IMR-90 (cell line): ENCODE data around the gene DGKG. TPM values are rescaled to one million over a fixed set of nuclear protein-coding genes. Genes with fewer than 3 reads are reported as not detected.

Experiments
- ATAC-seq: fragments of 200-7000 bp; cut with Tn5 transposase; 2 replicates; pipeline ENCODE4 v1.9.1; 2020; ENCODE audit warnings: low read depth, mild to moderate bottlenecking, moderate library complexity
- BruUV-seq: library from RNA; stranded (reverse); fragments of 400-500 nt; replicated peaks from 2 replicates; lab custom pipeline; 2021; lab: Mats Ljungman, UMichigan
- CTCF ChIA-PET: fragments of 300-600 bp; formaldehyde crosslinking; extraction: SDS; loops from one replicate; lab custom pipeline; 2021; ENCODE audit warnings: antibody characterized with exemption; lab: Yijun Ruan, JAX
- POLR2A ChIA-PET: fragments of 300-600 bp; sonication (Branson Sonifier 250); formaldehyde crosslinking; loops from one replicate; lab custom pipeline; 2022; ENCODE audit warnings: antibody characterized with exemption; ENCODE audit not compliant: unreplicated experiment; lab: Charles Lee
- DNase-seq: peaks from one replicate; pipeline ENCODE4 v3.0.0; 2013
- H2AFZ ChIP-seq: replicated peaks from 2 replicates; pipeline ENCODE3; 2013; ENCODE audit warnings: low read length, mild to moderate bottlenecking; ENCODE audit not compliant: poor library complexity
- H2AK5ac ChIP-seq: 2 replicates; pipeline ENCODE4 v1.6.1; 2013; ENCODE audit warnings: low read depth, low read length, inconsistent platforms
- H2AK9ac ChIP-seq: replicated peaks from 2 replicates; pipeline ENCODE3; 2013; ENCODE audit warnings: mild to moderate bottlenecking, low read depth, low read length, moderate library complexity; ENCODE audit not compliant: poor library complexity
- H2BK120ac ChIP-seq: 2 replicates; pipeline ENCODE4 v1.6.1; 2013; ENCODE audit warnings: low read depth, low read length, inconsistent platforms
- H2BK15ac ChIP-seq: 3 replicates; pipeline ENCODE4 v1.6.1; 2013; ENCODE audit warnings: low read depth, low read length, inconsistent platforms
- H2BK20ac ChIP-seq: 2 replicates; pipeline ENCODE4 v1.6.1; 2013; ENCODE audit warnings: low read depth, mild to moderate bottlenecking, inconsistent platforms, low read length, moderate library complexity
- H2BK5ac ChIP-seq: 2 replicates; pipeline ENCODE4 v1.6.1; 2013; ENCODE audit warnings: mild to moderate bottlenecking, low read depth, low read length, inconsistent platforms; ENCODE audit not compliant: poor library complexity, severe bottlenecking
- H3K14ac ChIP-seq: replicated peaks from 2 replicates; pipeline ENCODE4 v1.6.1; 2013; ENCODE audit warnings: low read depth, low read length, inconsistent platforms
- H3K18ac ChIP-seq: 2 replicates; pipeline ENCODE4 v1.6.1; 2013; ENCODE audit warnings: low read depth, low read length, control low read depth
- H3K23ac ChIP-seq: 2 replicates; pipeline ENCODE4 v1.6.1; 2013; ENCODE audit warnings: low read depth, low read length, inconsistent platforms
- H3K27ac ChIP-seq: 2 replicates; pipeline ENCODE4 v1.5.1; 2013; ENCODE audit warnings: mild to moderate bottlenecking, control low read depth, low read length; ENCODE audit not compliant: insufficient read depth
- H3K27me3 ChIP-seq: 2 replicates; pipeline ENCODE4 v1.6.1; 2013; ENCODE audit warnings: low read length; ENCODE audit not compliant: control insufficient read depth, insufficient read depth
- H3K36me3 ChIP-seq: 2 replicates; pipeline ENCODE4 v1.6.1; 2013; ENCODE audit warnings: low read length, mixed read lengths; ENCODE audit not compliant: control insufficient read depth, insufficient read depth
- H3K4ac ChIP-seq: 2 replicates; pipeline ENCODE4 v1.6.1; 2013; ENCODE audit warnings: low read depth, low read length, inconsistent platforms
- H3K4me1 ChIP-seq: 2 replicates; pipeline ENCODE4 v1.6.1; 2013; ENCODE audit warnings: low read length, mixed read lengths; ENCODE audit not compliant: control insufficient read depth, insufficient read depth
- H3K4me2 ChIP-seq: 2 replicates; pipeline ENCODE4 v1.6.1; 2013; ENCODE audit warnings: low read depth, mild to moderate bottlenecking, control low read depth, low read length, moderate library complexity
- H3K4me3 ChIP-seq: 2 replicates; pipeline ENCODE4 v1.5.1; 2013; ENCODE audit warnings: low read depth, mild to moderate bottlenecking, control low read depth, low read length, moderate library complexity; ENCODE audit not compliant: insufficient read depth
- H3K56ac ChIP-seq: 2 replicates; pipeline ENCODE4 v1.6.1; 2013; ENCODE audit warnings: low read length, inconsistent platforms; ENCODE audit not compliant: insufficient read depth; ENCODE audit errors: extremely low read depth
- H3K79me1 ChIP-seq, 2 experiments: 2 replicates each; pipeline ENCODE4 v1.6.1; 2013; ENCODE audit warnings: low read length in 2 of 2, inconsistent platforms in 1 of 2, low read depth in 1 of 2
- H3K9ac ChIP-seq: 2 replicates; pipeline ENCODE4 v1.6.1; 2013; ENCODE audit warnings: low read depth, low read length, control low read depth
- H3K9me1 ChIP-seq: 2 replicates; pipeline ENCODE4 v1.6.1; 2013; ENCODE audit warnings: low read length, inconsistent platforms; ENCODE audit not compliant: insufficient read depth
- H3K9me3 ChIP-seq: 2 replicates; pipeline ENCODE4 v1.6.1; 2013; ENCODE audit warnings: low read length; ENCODE audit not compliant: control insufficient read depth, insufficient read depth
- H4K20me1 ChIP-seq: 2 replicates; pipeline ENCODE4 v1.6.1; 2013; ENCODE audit warnings: low read length, inconsistent platforms; ENCODE audit not compliant: insufficient read depth
- H4K5ac ChIP-seq: 2 replicates; pipeline ENCODE4 v1.6.1; 2013; ENCODE audit warnings: mild to moderate bottlenecking, low read depth, low read length, control low read depth
- H4K8ac ChIP-seq, 2 experiments: 2 replicates each; pipeline ENCODE4 v1.6.1; 2013; ENCODE audit warnings: low read depth in 2 of 2, low read length in 2 of 2, control low read depth in 1 of 2, inconsistent platforms in 1 of 2
- H4K91ac ChIP-seq: 2 replicates; pipeline ENCODE4 v1.6.1; 2013; ENCODE audit warnings: low read depth, low read length, inconsistent platforms; ENCODE audit not compliant: insufficient read depth
- BHLHE40 ChIP-seq: fragments of 150-350 bp; IDR thresholded peaks from 2 replicates; pipeline ENCODE4 v1.6.1; 2016; ENCODE audit warnings: mild to moderate bottlenecking, low read depth, low read length
- CEBPB ChIP-seq: IDR thresholded peaks from 2 replicates; pipeline ENCODE4 v1.6.1; 2012; ENCODE audit warnings: low read depth, low read length, improper control_type of control experiment
- CHD1 ChIP-seq: IDR thresholded peaks from 2 replicates; pipeline ENCODE4 v1.6.1; 2012; ENCODE audit warnings: low read depth, low read length, improper control_type of control experiment
- CTCF ChIP-seq: conservative IDR thresholded peaks from 2 replicates; pipeline ENCODE4 v1.5.1; 2012; ENCODE audit warnings: mild to moderate bottlenecking, low read depth, low read length, improper control_type of control experiment
- ELK1 ChIP-seq: fragments of 150-350 bp; IDR thresholded peaks from 2 replicates; pipeline ENCODE4 v1.6.1; 2016; ENCODE audit warnings: low read depth, mild to moderate bottlenecking, low read length, moderate library complexity, borderline replicate concordance
- FOS ChIP-seq: fragments of 150-350 bp; IDR thresholded peaks from 2 replicates; pipeline ENCODE4 v1.6.1; 2016; ENCODE audit warnings: low read depth, low read length
- MAZ ChIP-seq: IDR thresholded peaks from 2 replicates; pipeline ENCODE4 v1.6.1; 2012; ENCODE audit warnings: low read depth, mild to moderate bottlenecking, low read length, improper control_type of control experiment, moderate library complexity, borderline replicate concordance
- MXI1 ChIP-seq: IDR thresholded peaks from 2 replicates; pipeline ENCODE4 v1.6.1; 2012; ENCODE audit warnings: low read depth, mild to moderate bottlenecking, low read length, moderate library complexity, borderline replicate concordance
- NFE2L2 ChIP-seq: fragments of 150-350 bp; IDR thresholded peaks from 2 replicates; pipeline ENCODE4 v1.6.1; 2016; ENCODE audit warnings: low read depth, mild to moderate bottlenecking, low read length
- POLR2A ChIP-seq: IDR thresholded peaks from 2 replicates; pipeline ENCODE4 v1.6.1; 2012; ENCODE audit warnings: mild to moderate bottlenecking, low read depth, low read length
- RAD21 ChIP-seq: IDR thresholded peaks from 2 replicates; pipeline ENCODE4 v1.6.1; 2012; ENCODE audit warnings: low read length, improper control_type of control experiment
- RCOR1 ChIP-seq: IDR thresholded peaks from 2 replicates; pipeline ENCODE4 v1.6.1; 2012; ENCODE audit warnings: mild to moderate bottlenecking, low read length, improper control_type of control experiment; ENCODE audit not compliant: insufficient replicate concordance
- RFX5 ChIP-seq: IDR thresholded peaks from 2 replicates; pipeline ENCODE4 v1.8.0; 2012; ENCODE audit warnings: low read depth, mild to moderate bottlenecking, low read length, moderate library complexity
- SMC3 ChIP-seq: fragments of 150-350 bp; IDR thresholded peaks from 2 replicates; pipeline ENCODE4 v1.6.1; 2016; ENCODE audit warnings: low read depth, mild to moderate bottlenecking, antibody characterized with exemption, low read length, moderate library complexity
- USF2 ChIP-seq: fragments of 150-350 bp; IDR thresholded peaks from 2 replicates; pipeline ENCODE4 v1.6.1; 2017; ENCODE audit warnings: mild to moderate bottlenecking, antibody characterized with exemption, low read length, low read depth
- WGBS, 2 experiments: methylation state at CpG; one replicate each; pipeline versions ENCODE4 v1.1.5 to v1.1.7; 2013; ENCODE audit warnings: missing lambda C conversion rate in 2 of 2; ENCODE audit not compliant: insufficient read length in 1 of 2; ENCODE audit errors: extremely low coverage in 2 of 2; 5-methylcytosine and 5-hydroxymethylcytosine counted together
- dilution Hi-C: fragments of 300-500 bp; cut with HindIII; formaldehyde crosslinking; loops from one replicate; pipeline ENCODE4 v1.14.3; 2018; ENCODE audit warnings: low sequenced_read_pairs; ENCODE audit not compliant: unreplicated experiment
- in situ Hi-C: fragments of 300-500 bp; cut with MboI; formaldehyde crosslinking; loops from 3 replicates; pipeline ENCODE4 v1.14.3; 2019; ENCODE audit warnings: low sequenced_read_pairs, inconsistent platforms, mixed read lengths
- intact Hi-C: fragments of 100-400 bp; cut with micrococcal nuclease; formaldehyde crosslinking; loops from 2 replicates; pipeline ENCODE4 v1.10.0; 2022
- polyA plus RNA-seq, 3 experiments: library from polyadenylated mRNA; depleted of rRNA; stranded (reverse); fragments of >200 nt; gene quantifications; 2 replicates each; pipeline ENCODE4 v1.2.3, GENCODE V29; 2012; ENCODE audit warnings: low replicate concordance in 1 of 3
- total RNA-seq: library from RNA; depleted of rRNA; stranded (reverse); fragments of >200 nt; gene quantifications from 2 replicates; pipeline ENCODE4 v1.2.3, GENCODE V29; 2012

The DGKG gene
- total and polyA plus RNA-seq, 2 of the 4 experiments (the other 2 are of a cell fraction): 1.2 to 4.1 TPM

GRCh38 chr3:186117521-186118134 lies 244.4 kb downstream of the DGKG start:
- H4K20me1 ChIP-seq: no peaks in the 10 kb centered on the region
- no peaks in the 10 kb centered on the region for H3K36me3 ChIP-seq
- H2BK5ac ChIP-seq: no peak overlapping the region
- no peak overlapping the region for H3K4ac ChIP-seq
- H3K18ac ChIP-seq: no peak overlapping the region
- no peak overlapping the region for H2BK15ac ChIP-seq
- no peak overlapping the region for H2AK9ac ChIP-seq
- H2AK5ac ChIP-seq: no peak overlapping the region
- intact Hi-C loops (no loop called here), in situ Hi-C loops (no loop called here), dilution Hi-C loops (no loop called here)
- H3K9me3 ChIP-seq: no peaks in the 10 kb centered on the region
- ATAC-seq (no peak), DNase-seq (no peak)
- H2AFZ ChIP-seq: no peak overlapping the region
- H3K4me2 ChIP-seq: no peak overlapping the region
- H3K79me1 ChIP-seq: no peaks in the 10 kb centered on the region
- H3K23ac ChIP-seq: no peak overlapping the region
- POLR2A ChIA-PET: no interaction called here
- H3K9me1 ChIP-seq: no peaks in the 10 kb centered on the region
- WGBS, 2 experiments: 60% methylated on average over 1 of the region's 3 CpGs; no CpG with 5 or more reads in 1 of the 2 experiments
- H3K4me3 ChIP-seq: no peak overlapping the region
- no TSS peak for BruUV-seq
- no peak overlapping the region for H4K91ac ChIP-seq
- CTCF ChIA-PET: interaction anchor here (0.5 kb wide), 1 partner anchor 135 kb away, joined by 3 read pairs; no protein-coding TSS in a partner anchor
- no peak for TF ChIP-seq MXI1
- TF ChIP-seq RCOR1: no peak
- no peak for TF ChIP-seq RAD21
- no peak for TF ChIP-seq POLR2A
- no peak for TF ChIP-seq USF2
- no peak for TF ChIP-seq BHLHE40
- TF ChIP-seq MAZ: no peak
- no peak for TF ChIP-seq SMC3
- TF ChIP-seq FOS: no peak
- no peak for TF ChIP-seq RFX5
- TF ChIP-seq CTCF: no peak
- no peak for TF ChIP-seq CEBPB
- no peak for TF ChIP-seq NFE2L2
- TF ChIP-seq CHD1: no peak
- no peak for TF ChIP-seq ELK1
- no peak overlapping the region for H3K14ac ChIP-seq
- H2BK120ac ChIP-seq: no peak overlapping the region
- no peak overlapping the region for H4K8ac ChIP-seq
- H2BK20ac ChIP-seq: no peak overlapping the region
- no peaks in the 10 kb centered on the region for H3K4me1 ChIP-seq
- H3K27me3 ChIP-seq: peaks cover 53% of the 10 kb centered on the region
- no peak overlapping the region for H3K56ac ChIP-seq
- no peak overlapping the region for H3K27ac ChIP-seq
- no peak overlapping the region for H3K9ac ChIP-seq
- no peak overlapping the region for H4K5ac ChIP-seq
